NCI-H1417 (cell line): ENCODE data around the gene C22orf31.

Source experiments
- DNase-seq, 3 experiments: peaks; one replicate each; lab custom pipeline; 2025; lab: John Stamatoyannopoulos, UW

Gene C22orf31

GRCh38 chr22:29029202-29030000 lies 32.2 kb downstream of the C22orf31 start:
- DNase-seq: no peak

GRCh38 chr22:29028468-29028867 lies 33.2 kb downstream of the C22orf31 start:
- no peak for DNase-seq

- DNase-seq: no peak
Observed at GRCh38 chr22:29026579-29026978, 35.1 kb downstream of the C22orf31 start.

- no peak for DNase-seq
Observed at GRCh38 chr22:29023172-29023796, 38.3 kb downstream of the C22orf31 start.

- DNase-seq: no peak
Observed at GRCh38 chr22:29022101-29022817, 39.4 kb downstream of the C22orf31 start.

GRCh38 chr22:29018293-29019189 lies 43.1 kb downstream of the C22orf31 start:
- no peak for DNase-seq

- DNase-seq: no peak
Observed at GRCh38 chr22:29016067-29016938, 45.3 kb downstream of the C22orf31 start.

GRCh38 chr22:29014773-29015172 lies 46.9 kb downstream of the C22orf31 start:
- DNase-seq: no peak

GRCh38 chr22:29014293-29014692 lies 47.3 kb downstream of the C22orf31 start:
- no peak for DNase-seq

- no peak for DNase-seq
Observed at GRCh38 chr22:29012952-29013351, 48.7 kb downstream of the C22orf31 start.

GRCh38 chr22:29012101-29012433 lies 49.6 kb downstream of the C22orf31 start:
- DNase-seq: no peak

GRCh38 chr22:29011240-29012100 lies 50.2 kb downstream of the C22orf31 start:
- no peak for DNase-seq

GRCh38 chr22:29009148-29009547 lies 52.5 kb downstream of the C22orf31 start:
- no peak for DNase-seq
